Measurements from ENCODE around the gene ATP6V0B. TPM values are rescaled to one million over a fixed set of nuclear protein-coding genes. Genes with fewer than 3 reads are reported as not detected.

Gene ATP6V0B
- total RNA-seq, 1 donor: 89.4 TPM

DNA sequence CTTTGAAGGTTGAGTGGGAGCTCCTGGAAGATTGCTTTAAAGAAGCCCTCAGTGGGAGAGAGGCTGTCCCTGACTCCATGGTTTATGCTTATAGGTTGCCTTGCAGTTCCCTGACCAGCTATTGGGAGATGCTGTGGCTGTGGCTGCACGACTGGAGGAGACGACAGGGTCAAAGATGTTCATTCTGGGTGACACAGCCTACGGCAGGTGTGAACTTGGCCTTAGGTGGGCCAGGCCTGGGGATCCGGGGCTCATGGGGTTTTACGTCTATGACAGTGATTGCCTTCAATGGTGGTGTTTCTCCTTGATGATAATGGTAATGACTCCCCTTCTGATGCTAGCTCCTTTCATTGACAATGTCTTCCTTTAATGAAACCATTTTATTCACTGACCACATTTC is 4.3 kb upstream of the ATP6V0B start:
- Histone ChIP-seq H3K79me2 (ENCODE audit: insufficient read depth, low read length) (peaks cover 27% of the 10 kb centered on the region), H4K20me1 (ENCODE audit: insufficient read depth, low read length) (peaks cover 3% of the 10 kb centered on the region), H3K27ac (ENCODE audit: low read depth, low read length) (peak overlapping the region; percentile 56), H3K9me3 (ENCODE audit: low read depth, low read length) (no peaks in the 10 kb centered on the region), H3K27me3 (ENCODE audit: insufficient read depth, low read length) (no peaks in the 10 kb centered on the region), H3K4me2 (ENCODE audit: insufficient read depth, low read length) (peak overlapping the region; percentile 89), H2AFZ (ENCODE audit: low read length) (peak overlapping the region; percentile 95), H3K4me1 (ENCODE audit: insufficient read depth, low read length) (peaks cover 14% of the 10 kb centered on the region), H3K4me3 (ENCODE audit: insufficient read depth, low read length) (peak overlapping the region; percentile 99), H3K36me3 (ENCODE audit: insufficient read depth, low read length) (peaks cover 17% of the 10 kb centered on the region)
- peak; percentile 82 for DNase-seq (ENCODE audit: insufficient read length, low spot score, missing footprints)
- no peak for TF ChIP-seq CTCF (IDR thresholded peaks at IDR 0.05; ENCODE audit: extremely low read depth, low read depth, low read length)

- Histone ChIP-seq H3K27ac (ENCODE audit: low read depth, low read length) (no peak overlapping the region), H3K36me3 (ENCODE audit: insufficient read depth, low read length) (peaks cover 17% of the 10 kb centered on the region), H3K4me2 (ENCODE audit: insufficient read depth, low read length) (peak overlapping the region; percentile 89), H2AFZ (ENCODE audit: low read length) (no peak overlapping the region), H3K9me3 (ENCODE audit: low read depth, low read length) (no peaks in the 10 kb centered on the region), H3K27me3 (ENCODE audit: insufficient read depth, low read length) (no peaks in the 10 kb centered on the region), H4K20me1 (ENCODE audit: insufficient read depth, low read length) (peaks cover 7% of the 10 kb centered on the region), H3K4me1 (ENCODE audit: insufficient read depth, low read length) (peaks cover 18% of the 10 kb centered on the region), H3K4me3 (ENCODE audit: insufficient read depth, low read length) (peak overlapping the region; percentile 99), H3K79me2 (ENCODE audit: insufficient read depth, low read length) (peaks cover 31% of the 10 kb centered on the region)
- no peak for DNase-seq (ENCODE audit: insufficient read length, low spot score, missing footprints)
- no peak for TF ChIP-seq CTCF (IDR thresholded peaks at IDR 0.05; ENCODE audit: extremely low read depth, low read depth, low read length)
Observed at GRCh38 chr1:43970911-43971310, 3.8 kb upstream of the ATP6V0B start.

- Histone ChIP-seq H3K27me3 (ENCODE audit: insufficient read depth, low read length) (no peaks in the 10 kb centered on the region), H3K36me3 (ENCODE audit: insufficient read depth, low read length) (peaks cover 21% of the 10 kb centered on the region), H3K4me3 (ENCODE audit: insufficient read depth, low read length) (no peak overlapping the region), H3K79me2 (ENCODE audit: insufficient read depth, low read length) (peaks cover 36% of the 10 kb centered on the region), H3K4me2 (ENCODE audit: insufficient read depth, low read length) (no peak overlapping the region), H3K4me1 (ENCODE audit: insufficient read depth, low read length) (peaks cover 24% of the 10 kb centered on the region), H3K27ac (ENCODE audit: low read depth, low read length) (no peak overlapping the region), H4K20me1 (ENCODE audit: insufficient read depth, low read length) (peaks cover 13% of the 10 kb centered on the region), H3K9me3 (ENCODE audit: low read depth, low read length) (no peaks in the 10 kb centered on the region), H2AFZ (ENCODE audit: low read length) (no peak overlapping the region)
- no peak for DNase-seq (ENCODE audit: insufficient read length, low spot score, missing footprints)
- TF ChIP-seq CTCF (IDR thresholded peaks at IDR 0.05; ENCODE audit: extremely low read depth, low read depth, low read length): no peak
Observed at GRCh38 chr1:43971336-43971980, 3.3 kb upstream of the ATP6V0B start.

GRCh38 chr1:43973981-43974442 is 748 bp upstream of the ATP6V0B start:
- Histone ChIP-seq H3K4me2 (ENCODE audit: insufficient read depth, low read length) (peak overlapping the region; percentile 96), H3K79me2 (ENCODE audit: insufficient read depth, low read length) (peaks cover 60% of the 10 kb centered on the region), H3K36me3 (ENCODE audit: insufficient read depth, low read length) (peaks cover 33% of the 10 kb centered on the region), H3K4me3 (ENCODE audit: insufficient read depth, low read length) (peak overlapping the region; percentile 94), H4K20me1 (ENCODE audit: insufficient read depth, low read length) (peaks cover 27% of the 10 kb centered on the region), H3K27ac (ENCODE audit: low read depth, low read length) (no peak overlapping the region), H2AFZ (ENCODE audit: low read length) (peak overlapping the region; percentile 93), H3K27me3 (ENCODE audit: insufficient read depth, low read length) (no peaks in the 10 kb centered on the region), H3K9me3 (ENCODE audit: low read depth, low read length) (no peaks in the 10 kb centered on the region), H3K4me1 (ENCODE audit: insufficient read depth, low read length) (peaks cover 42% of the 10 kb centered on the region)
- DNase-seq (ENCODE audit: insufficient read length, low spot score, missing footprints): peak; percentile 61
- no peak for TF ChIP-seq CTCF (IDR thresholded peaks at IDR 0.05; ENCODE audit: extremely low read depth, low read depth, low read length)
